ENCODE data around the gene PPP1R8.

The PPP1R8 gene

GRCh38 chr1:27872802-27873551 lies 42.4 kb downstream of the PPP1R8 start:
- peak; percentile 45 for DNase-seq

DNA sequence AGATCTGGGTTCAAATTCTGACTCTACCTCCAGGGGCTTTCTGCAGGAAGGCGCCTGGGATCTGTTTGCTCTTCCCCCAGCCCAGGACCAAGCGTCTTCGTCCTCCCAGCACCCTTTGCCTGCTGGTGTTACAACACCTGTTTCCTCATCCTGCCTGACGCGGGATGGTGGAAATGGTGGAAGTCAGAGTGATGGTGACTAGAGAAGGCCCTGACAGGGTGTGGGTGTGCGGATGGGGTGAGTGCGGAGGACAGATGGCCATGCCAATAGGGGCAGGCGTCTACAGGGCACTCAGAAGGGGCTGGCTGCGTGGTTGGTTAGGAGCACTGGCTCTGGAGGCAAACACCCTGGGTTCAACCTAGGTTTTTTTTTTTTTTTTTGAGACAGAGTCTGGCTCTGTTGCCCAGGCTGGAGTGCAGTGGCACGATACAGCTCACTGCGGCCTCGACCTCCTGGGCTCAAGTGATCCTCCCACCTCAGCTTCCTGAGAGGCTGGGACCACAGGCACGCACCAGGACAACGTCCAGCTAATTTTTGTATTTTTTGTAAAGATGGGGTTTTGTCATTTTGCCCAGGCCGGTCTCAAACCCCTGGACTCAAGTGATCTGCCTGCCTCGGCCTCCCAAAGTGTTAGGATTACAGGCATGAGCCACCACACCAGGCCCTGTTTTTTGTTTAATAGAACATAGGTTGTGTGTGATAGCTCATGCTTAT lies 43.2 kb downstream of the PPP1R8 start:
- DNase-seq: no peak

GRCh38 chr1:27876341-27877114 lies 45.9 kb downstream of the PPP1R8 start:
- DNase-seq: no peak

GRCh38 chr1:27877115-27877416 lies 46.5 kb downstream of the PPP1R8 start:
- no peak for DNase-seq

- DNase-seq: no peak
These were observed 47.5 kb downstream of the PPP1R8 start for GRCh38 chr1:27878039-27878438.

- no peak for DNase-seq
These were observed 48.3 kb downstream of the PPP1R8 start for GRCh38 chr1:27878787-27879335.

DNA sequence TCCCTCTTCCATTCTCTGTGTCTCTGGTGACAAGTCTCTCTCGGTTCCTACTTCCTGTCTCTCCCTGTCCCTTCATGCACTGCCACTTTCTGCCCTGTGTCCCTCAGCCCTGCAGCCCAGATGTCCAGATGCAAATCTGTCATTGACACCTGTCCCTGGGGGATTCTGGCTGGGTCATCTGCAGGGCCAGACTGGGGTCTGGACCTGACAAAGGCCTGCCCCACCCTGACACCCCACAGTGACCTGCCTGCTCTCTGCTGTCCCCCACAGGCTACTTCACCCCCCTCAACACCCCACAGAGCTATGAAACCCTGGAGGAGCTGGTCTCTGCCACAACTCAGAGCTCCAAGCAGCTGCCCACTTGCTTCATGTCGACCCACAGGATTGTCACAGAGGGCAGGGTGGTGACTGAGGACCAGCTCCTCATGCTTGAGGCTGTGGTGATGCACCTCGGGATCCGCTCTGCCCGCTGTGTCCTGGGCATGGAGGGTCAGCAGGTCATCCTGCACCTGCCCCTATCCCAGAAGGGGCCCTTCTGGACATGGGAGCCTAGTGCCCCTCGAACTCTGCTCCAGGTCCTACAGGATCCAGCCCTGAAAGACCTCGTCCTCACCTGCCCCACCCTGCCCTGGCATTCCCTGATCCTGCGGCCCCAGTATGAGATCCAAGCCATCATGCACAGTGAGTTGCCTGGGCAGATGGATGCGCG lies 48.9 kb downstream of the PPP1R8 start:
- DNase-seq: no peak

DNA sequence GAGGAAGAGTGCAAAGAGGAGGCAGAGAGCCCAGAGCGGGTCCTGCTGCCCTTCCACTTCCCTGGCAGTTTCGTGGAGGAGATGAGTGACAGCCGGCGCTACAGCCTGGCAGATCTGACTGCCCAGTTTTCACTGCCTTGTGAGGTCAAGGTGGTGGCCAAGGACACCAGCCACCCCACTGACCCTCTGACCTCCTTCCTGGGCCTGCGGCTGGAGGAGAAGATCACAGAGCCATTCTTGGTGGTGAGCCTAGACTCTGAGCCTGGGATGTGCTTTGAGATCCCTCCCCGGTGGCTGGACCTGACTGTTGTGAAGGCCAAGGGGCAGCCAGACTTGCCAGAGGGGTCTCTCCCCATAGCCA lies 51.9 kb downstream of the PPP1R8 start:
- DNase-seq: no peak

DNA sequence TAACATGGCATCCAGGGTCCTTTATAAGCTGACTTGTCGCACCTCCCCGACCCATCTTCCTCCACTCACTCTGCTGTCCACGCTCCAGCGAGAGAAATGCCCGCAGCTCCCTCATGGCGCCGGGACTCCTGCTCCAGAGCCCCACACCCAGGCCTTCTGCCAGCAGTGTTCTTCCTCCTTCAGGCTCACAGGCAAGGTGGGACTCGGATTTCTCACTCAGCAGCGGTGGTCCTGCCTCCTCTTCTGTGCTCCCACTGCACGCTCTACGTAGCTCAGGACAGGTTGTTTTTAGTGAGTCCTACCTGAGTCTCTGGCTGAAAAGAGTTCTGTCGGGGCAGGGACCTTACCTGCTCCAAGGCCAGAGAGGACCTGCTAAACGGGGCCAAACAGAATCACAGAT lies 53.0 kb downstream of the PPP1R8 start:
- no peak for DNase-seq

- DNase-seq: no peak
These were observed 53.7 kb downstream of the PPP1R8 start for GRCh38 chr1:27884006-27884954.

DNA sequence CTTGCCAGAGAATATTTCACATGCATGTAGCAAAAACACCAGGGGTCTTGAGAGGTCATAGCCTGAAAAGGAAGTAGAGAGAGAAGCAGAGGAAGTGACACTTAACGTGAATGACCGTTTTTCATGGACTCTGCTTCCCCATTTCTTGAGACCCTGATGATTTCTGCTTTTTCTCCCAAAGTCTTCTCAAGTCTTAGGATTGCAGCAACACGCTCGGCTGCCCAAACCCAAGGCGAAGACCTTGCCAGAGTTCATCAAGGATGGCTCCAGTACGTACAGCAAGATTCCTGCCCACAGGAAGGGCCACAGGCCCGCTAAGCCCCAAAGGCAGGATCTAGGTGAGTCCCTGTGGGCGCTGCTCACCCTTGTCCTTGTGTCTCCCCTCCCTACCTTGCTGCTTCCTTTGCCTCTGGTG lies 54.5 kb downstream of the PPP1R8 start:
- no peak for DNase-seq

GRCh38 chr1:27885621-27886352 lies 55.2 kb downstream of the PPP1R8 start:
- no peak for DNase-seq

- DNase-seq: no peak
These were observed 55.7 kb downstream of the PPP1R8 start for GRCh38 chr1:27886353-27886679.

GRCh38 chr1:27886744-27887143 lies 56.2 kb downstream of the PPP1R8 start:
- no peak for DNase-seq

GRCh38 chr1:27887215-27888021 lies 56.8 kb downstream of the PPP1R8 start:
- DNase-seq: peak; percentile 32

DNA sequence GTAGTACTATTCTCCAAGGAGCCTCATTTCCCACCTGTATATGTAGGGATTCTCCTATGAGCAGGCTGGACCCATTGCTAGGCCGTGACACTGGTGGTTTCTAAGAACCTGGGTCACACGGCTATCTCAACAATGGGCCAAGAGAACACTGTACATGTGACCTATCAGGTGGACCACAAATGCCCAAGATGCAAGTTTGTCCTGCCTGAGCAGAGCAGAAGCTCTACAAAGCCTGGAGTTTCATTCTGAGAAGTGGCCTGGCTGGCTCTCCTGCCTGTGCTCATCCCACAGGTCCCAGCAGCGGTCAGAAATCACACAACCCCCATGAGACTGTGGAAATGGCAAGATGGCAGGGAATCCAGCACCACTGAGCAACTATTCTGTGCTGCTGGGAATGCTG lies 58.9 kb downstream of the PPP1R8 start:
- DNase-seq: no peak

- peak; percentile 56 for DNase-seq
These were observed 60.8 kb downstream of the PPP1R8 start for GRCh38 chr1:27891196-27891889.

- DNase-seq: no peak
These were observed 63.9 kb downstream of the PPP1R8 start for GRCh38 chr1:27894521-27894920.
